ENCODE results near the gene TTC36. TPM values are rescaled to one million over a fixed set of nuclear protein-coding genes. Genes with fewer than 3 reads are reported as not detected.

Gene TTC36
- total and polyA plus RNA-seq, 9 of the 15 experiments (the other 6 are each of a cell fraction or from before 2014, with no cell fraction given): 0.22 to 0.23 TPM; not detected in 7

DNA sequence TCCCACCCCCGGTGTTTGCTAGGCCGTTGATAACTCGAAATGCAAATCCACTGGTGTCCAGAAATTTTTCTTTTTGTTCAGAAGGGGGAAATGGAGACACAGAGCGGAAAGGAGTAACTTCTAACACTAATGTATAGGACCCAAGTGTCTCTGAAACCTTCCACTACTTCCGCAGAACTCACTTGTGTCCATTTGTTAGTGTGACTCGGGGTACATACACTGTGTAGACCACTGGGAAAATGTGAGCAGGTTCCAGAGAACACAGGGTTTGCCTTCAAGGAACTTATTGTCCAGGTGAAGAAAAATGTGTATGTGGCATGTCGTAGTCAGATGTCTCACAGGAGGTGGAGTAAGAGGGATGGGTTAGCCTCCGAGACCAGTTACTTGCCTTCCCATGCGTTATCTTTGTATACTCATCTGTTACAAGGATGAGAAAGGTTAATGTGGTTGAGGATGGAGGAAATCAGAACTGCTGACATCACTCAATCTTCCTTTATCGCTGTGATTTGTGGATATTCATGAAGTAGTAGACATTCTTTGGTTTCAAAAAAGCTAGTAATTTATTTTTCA lies 45.8 kb downstream of the TTC36 start (continued):
- TF ChIP-seq, protein P1, sequence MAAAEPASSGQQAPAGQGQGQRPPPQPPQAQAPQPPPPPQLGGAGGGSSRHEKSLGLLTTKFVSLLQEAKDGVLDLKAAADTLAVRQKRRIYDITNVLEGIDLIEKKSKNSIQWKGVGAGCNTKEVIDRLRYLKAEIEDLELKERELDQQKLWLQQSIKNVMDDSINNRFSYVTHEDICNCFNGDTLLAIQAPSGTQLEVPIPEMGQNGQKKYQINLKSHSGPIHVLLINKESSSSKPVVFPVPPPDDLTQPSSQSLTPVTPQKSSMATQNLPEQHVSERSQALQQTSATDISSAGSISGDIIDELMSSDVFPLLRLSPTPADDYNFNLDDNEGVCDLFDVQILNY (CRISPR knock-in tag; IDR thresholded peaks at IDR 0.05): no peak
- TF ChIP-seq ZNF780A (CRISPR knock-in tag; IDR thresholded peaks at IDR 0.05) (no peak), ARID1B (IDR thresholded peaks at IDR 0.05) (peak; percentile 90), MTA3 (IDR thresholded peaks at IDR 0.05; ENCODE audit: borderline replicate concordance) (0 out of 2 replicates have a peak, but pooled peaks have one; percentile 36), ZNF197 (CRISPR knock-in tag; IDR thresholded peaks at IDR 0.05; ENCODE audit: low read depth) (peak; percentile 73; the same call in 1 of the 2 replicates), FOXJ3 (CRISPR knock-in tag; IDR thresholded peaks at IDR 0.05) (no peak), MIER1 (IDR thresholded peaks at IDR 0.05; ENCODE audit: low read depth) (no peak), STAT5A (IDR thresholded peaks at IDR 0.05; ENCODE audit: borderline replicate concordance, low read length) (peak; percentile 88), MTA2 (IDR thresholded peaks at IDR 0.05; ENCODE audit: low read depth) (peak; percentile 72), ATF7 (IDR thresholded peaks at IDR 0.05) (peak; percentile 57; the same call in 1 of the 2 replicates), ARNT (IDR thresholded peaks at IDR 0.05) (peak in 1 of 2 experiments; percentile 93; a peak in 2 of 4 replicates), MAFG (tag; conservative IDR thresholded peaks at IDR 0.05) (peak; percentile 94), ASH1L (IDR thresholded peaks at IDR 0.05; ENCODE audit: borderline replicate concordance, low read depth, partially characterized antibody) (no peak), SIN3A (IDR thresholded peaks at IDR 0.05; ENCODE audit: borderline replicate concordance in 2 of 2, control insufficient read depth in 1 of 2, low read depth in 2 of 2, low read length in 2 of 2) (0 out of 4 replicates have a peak, but pooled peaks of 1 of the 2 experiments have one; percentile 33), RBM34 (IDR thresholded peaks at IDR 0.05; ENCODE audit: borderline replicate concordance, insufficient read depth, low read length) (no peak), CREM (IDR thresholded peaks at IDR 0.05; ENCODE audit: low read depth) (peak; percentile 76), SMARCA4 (IDR thresholded peaks at IDR 0.05) (peak; percentile 77), FOXA3 (CRISPR knock-in tag; conservative IDR thresholded peaks at IDR 0.05 in 1 of 2, IDR thresholded peaks at IDR 0.05 in 1 of 2) (peak; percentile 98 to 99), KDM1A (IDR thresholded peaks at IDR 0.05) (peak; percentile 100)
- TF ChIP-seq, protein P2, sequence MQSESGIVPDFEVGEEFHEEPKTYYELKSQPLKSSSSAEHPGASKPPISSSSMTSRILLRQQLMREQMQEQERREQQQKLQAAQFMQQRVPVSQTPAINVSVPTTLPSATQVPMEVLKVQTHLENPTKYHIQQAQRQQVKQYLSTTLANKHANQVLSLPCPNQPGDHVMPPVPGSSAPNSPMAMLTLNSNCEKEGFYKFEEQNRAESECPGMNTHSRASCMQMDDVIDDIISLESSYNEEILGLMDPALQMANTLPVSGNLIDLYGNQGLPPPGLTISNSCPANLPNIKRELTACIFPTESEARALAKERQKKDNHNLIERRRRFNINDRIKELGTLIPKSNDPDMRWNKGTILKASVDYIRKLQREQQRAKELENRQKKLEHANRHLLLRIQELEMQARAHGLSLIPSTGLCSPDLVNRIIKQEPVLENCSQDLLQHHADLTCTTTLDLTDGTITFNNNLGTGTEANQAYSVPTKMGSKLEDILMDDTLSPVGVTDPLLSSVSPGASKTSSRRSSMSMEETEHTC (IDR thresholded peaks at IDR 0.05): 0 out of 2 replicates have a peak, but pooled peaks have one; percentile 25
- TF ChIP-seq, protein P3, sequence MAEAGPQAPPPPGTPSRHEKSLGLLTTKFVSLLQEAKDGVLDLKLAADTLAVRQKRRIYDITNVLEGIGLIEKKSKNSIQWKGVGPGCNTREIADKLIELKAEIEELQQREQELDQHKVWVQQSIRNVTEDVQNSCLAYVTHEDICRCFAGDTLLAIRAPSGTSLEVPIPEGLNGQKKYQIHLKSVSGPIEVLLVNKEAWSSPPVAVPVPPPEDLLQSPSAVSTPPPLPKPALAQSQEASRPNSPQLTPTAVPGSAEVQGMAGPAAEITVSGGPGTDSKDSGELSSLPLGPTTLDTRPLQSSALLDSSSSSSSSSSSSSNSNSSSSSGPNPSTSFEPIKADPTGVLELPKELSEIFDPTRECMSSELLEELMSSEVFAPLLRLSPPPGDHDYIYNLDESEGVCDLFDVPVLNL (CRISPR knock-in tag; IDR thresholded peaks at IDR 0.05; ENCODE audit: low read depth): no peak
- TF ChIP-seq, protein P4, sequence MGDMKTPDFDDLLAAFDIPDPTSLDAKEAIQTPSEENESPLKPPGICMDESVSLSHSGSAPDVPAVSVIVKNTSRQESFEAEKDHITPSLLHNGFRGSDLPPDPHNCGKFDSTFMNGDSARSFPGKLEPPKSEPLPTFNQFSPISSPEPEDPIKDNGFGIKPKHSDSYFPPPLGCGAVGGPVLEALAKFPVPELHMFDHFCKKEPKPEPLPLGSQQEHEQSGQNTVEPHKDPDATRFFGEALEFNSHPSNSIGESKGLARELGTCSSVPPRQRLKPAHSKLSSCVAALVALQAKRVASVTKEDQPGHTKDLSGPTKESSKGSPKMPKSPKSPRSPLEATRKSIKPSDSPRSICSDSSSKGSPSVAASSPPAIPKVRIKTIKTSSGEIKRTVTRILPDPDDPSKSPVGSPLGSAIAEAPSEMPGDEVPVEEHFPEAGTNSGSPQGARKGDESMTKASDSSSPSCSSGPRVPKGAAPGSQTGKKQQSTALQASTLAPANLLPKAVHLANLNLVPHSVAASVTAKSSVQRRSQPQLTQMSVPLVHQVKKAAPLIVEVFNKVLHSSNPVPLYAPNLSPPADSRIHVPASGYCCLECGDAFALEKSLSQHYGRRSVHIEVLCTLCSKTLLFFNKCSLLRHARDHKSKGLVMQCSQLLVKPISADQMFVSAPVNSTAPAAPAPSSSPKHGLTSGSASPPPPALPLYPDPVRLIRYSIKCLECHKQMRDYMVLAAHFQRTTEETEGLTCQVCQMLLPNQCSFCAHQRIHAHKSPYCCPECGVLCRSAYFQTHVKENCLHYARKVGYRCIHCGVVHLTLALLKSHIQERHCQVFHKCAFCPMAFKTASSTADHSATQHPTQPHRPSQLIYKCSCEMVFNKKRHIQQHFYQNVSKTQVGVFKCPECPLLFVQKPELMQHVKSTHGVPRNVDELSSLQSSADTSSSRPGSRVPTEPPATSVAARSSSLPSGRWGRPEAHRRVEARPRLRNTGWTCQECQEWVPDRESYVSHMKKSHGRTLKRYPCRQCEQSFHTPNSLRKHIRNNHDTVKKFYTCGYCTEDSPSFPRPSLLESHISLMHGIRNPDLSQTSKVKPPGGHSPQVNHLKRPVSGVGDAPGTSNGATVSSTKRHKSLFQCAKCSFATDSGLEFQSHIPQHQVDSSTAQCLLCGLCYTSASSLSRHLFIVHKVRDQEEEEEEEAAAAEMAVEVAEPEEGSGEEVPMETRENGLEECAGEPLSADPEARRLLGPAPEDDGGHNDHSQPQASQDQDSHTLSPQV (IDR thresholded peaks at IDR 0.05): 0 out of 2 replicates have a peak, but pooled peaks have one; percentile 29
